BE2C (cell line): ENCODE measurements around the gene COX7B.

ENCODE experiments used
- DNase-seq: peaks from one replicate; pipeline ENCODE4 v3.0.0-alpha.2; 2020
- H3K27me3 ChIP-seq: fragments of 250-450 bp; sonication (Bioruptor Pico); 2 replicates; pipeline ENCODE4 v1.5.1; 2020; ENCODE audit warnings: mild to moderate bottlenecking
- H3K36me3 ChIP-seq: fragments of 250-450 bp; sonication (Bioruptor Pico); 2 replicates; pipeline ENCODE4 v1.5.1; 2020; ENCODE audit warnings: mild to moderate bottlenecking
- H3K4me1 ChIP-seq: fragments of 250-450 bp; sonication (Bioruptor Pico); 2 replicates; pipeline ENCODE4 v1.5.1; 2020
- H3K4me3 ChIP-seq: 2 replicates; pipeline ENCODE4 v1.5.1; 2011; ENCODE audit warnings: low read depth, low read length
- H3K9me3 ChIP-seq: fragments of 250-450 bp; sonication (Bioruptor Pico); 2 replicates; pipeline ENCODE4 v1.5.1; 2020
- TF ChIP-seq, protein P1 (sequence below): IDR thresholded peaks from 2 replicates; pipeline ENCODE4 v1.5.1; 2012; ENCODE audit warnings: mild to moderate bottlenecking, low read depth, low read length

COX7B gene

DNA sequence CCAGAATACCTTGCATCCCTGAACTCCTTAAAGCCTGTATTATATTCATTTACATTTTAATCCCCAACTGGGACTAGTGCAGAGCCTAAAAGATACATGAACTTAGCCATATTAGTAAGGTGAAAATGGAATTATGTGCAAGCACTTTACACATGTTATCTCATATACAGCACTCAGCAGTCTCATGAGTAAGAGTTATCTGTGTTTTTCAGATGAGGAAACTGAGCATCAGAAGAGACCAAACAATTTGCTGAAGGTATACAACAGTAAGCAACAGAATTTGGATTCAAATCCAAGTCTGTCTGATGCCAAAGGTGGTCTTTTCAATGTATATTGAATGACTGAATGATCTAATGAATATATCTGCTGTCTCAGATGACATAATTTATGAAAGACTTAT is 23.5 kb downstream of the COX7B start:
- DNase-seq: no peak
- H3K9me3 ChIP-seq: no peaks in the 10 kb centered on the region
- no peaks in the 10 kb centered on the region for H3K36me3 ChIP-seq
- H3K4me3 ChIP-seq: no peak overlapping the region
- H3K27me3 ChIP-seq: no peaks in the 10 kb centered on the region
- TF ChIP-seq, protein P1, sequence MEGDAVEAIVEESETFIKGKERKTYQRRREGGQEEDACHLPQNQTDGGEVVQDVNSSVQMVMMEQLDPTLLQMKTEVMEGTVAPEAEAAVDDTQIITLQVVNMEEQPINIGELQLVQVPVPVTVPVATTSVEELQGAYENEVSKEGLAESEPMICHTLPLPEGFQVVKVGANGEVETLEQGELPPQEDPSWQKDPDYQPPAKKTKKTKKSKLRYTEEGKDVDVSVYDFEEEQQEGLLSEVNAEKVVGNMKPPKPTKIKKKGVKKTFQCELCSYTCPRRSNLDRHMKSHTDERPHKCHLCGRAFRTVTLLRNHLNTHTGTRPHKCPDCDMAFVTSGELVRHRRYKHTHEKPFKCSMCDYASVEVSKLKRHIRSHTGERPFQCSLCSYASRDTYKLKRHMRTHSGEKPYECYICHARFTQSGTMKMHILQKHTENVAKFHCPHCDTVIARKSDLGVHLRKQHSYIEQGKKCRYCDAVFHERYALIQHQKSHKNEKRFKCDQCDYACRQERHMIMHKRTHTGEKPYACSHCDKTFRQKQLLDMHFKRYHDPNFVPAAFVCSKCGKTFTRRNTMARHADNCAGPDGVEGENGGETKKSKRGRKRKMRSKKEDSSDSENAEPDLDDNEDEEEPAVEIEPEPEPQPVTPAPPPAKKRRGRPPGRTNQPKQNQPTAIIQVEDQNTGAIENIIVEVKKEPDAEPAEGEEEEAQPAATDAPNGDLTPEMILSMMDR: no peak
- H3K4me1 ChIP-seq: no peaks in the 10 kb centered on the region

DNA sequence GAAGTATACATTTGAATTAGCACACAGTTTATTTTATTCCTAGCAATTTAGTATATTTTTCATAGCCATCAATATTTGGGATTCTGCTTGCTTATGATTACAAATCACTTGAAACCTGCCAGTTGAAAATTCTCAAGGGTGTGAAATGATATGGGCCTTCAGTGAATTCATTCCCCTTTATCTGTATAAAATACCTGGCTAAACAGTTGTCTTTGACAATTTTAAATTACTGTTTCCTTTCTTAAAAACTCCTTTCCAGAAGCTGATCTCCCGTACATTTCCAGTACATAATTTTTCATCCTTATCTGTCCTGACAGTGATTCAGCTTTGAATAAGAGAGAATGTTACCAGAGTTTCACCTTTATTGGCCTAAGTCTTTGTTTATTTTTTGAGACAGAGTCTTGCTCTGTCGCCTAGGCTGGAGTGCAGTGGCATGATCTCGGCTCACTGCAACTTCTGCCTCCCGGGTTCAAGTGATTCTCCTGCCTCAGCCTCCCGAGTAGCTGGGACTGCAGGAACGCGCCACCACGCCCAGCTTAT is 25.1 kb downstream of the COX7B start:
- H3K4me3 ChIP-seq: no peak overlapping the region
- no peaks in the 10 kb centered on the region for H3K4me1 ChIP-seq
- no peaks in the 10 kb centered on the region for H3K36me3 ChIP-seq
- no peaks in the 10 kb centered on the region for H3K27me3 ChIP-seq
- DNase-seq: no peak
- H3K9me3 ChIP-seq: no peaks in the 10 kb centered on the region
- TF ChIP-seq, protein P1: no peak

DNA sequence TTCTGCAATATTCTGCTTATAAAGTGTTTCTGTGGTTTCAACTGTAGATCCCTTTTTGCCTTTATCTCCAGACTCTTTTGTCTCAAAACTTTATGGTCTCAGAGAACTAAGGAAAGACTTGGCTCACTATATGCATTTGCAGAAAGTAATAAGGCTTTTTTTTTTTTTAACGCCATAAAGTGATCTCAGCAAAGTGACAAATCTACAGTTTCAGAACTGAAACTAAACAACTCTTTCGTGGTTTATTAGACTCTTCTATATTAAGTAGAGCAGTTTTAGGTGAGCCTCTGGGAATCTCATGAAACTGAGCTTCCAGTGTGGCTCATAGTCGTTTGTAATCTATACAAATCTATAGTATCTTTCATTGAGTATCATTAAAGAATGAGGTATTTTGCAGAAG is 26.5 kb downstream of the COX7B start:
- Histone ChIP-seq H3K27me3 (no peaks in the 10 kb centered on the region), H3K4me1 (no peaks in the 10 kb centered on the region), H3K4me3 (no peak overlapping the region), H3K9me3 (no peaks in the 10 kb centered on the region), H3K36me3 (no peaks in the 10 kb centered on the region)
- DNase-seq: no peak
- TF ChIP-seq, protein P1: no peak

DNA sequence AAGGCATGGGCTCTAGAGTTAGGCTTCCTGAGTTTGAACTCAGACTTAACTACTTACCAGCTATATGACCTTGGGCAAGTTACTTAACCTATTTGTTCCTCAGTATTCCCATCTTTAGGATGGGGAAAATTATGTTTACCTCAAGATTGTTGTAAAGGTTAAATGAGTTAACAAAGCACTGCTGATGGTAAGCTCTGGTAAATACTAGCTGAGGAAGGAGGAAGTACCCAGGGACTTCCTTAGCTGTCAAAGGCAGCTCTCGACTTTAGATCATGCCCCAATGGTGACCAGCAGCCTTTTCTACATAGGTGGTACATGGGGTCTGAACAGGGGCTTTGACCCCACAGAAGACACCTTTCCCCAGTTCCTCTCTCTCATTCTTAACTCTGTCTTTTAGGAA is 31.3 kb downstream of the COX7B start:
- H3K36me3 ChIP-seq: no peaks in the 10 kb centered on the region
- no peak overlapping the region for H3K4me3 ChIP-seq
- no peaks in the 10 kb centered on the region for H3K27me3 ChIP-seq
- H3K4me1 ChIP-seq: no peaks in the 10 kb centered on the region
- DNase-seq: no peak
- H3K9me3 ChIP-seq: no peaks in the 10 kb centered on the region
- TF ChIP-seq, protein P1: no peak

GRCh38 chrX:77935886-77936285 is 36.6 kb downstream of the COX7B start:
- TF ChIP-seq, protein P1: no peak

GRCh38 chrX:77936299-77936698 is 37.0 kb downstream of the COX7B start:
- no peaks in the 10 kb centered on the region for H3K27me3 ChIP-seq
- H3K9me3 ChIP-seq: no peaks in the 10 kb centered on the region
- H3K36me3 ChIP-seq: no peaks in the 10 kb centered on the region
- no peaks in the 10 kb centered on the region for H3K4me1 ChIP-seq
- DNase-seq: no peak
- TF ChIP-seq, protein P1: no peak
- H3K4me3 ChIP-seq: no peak overlapping the region

More at GRCh38 chrX:77935886-77936285, 36.6 kb downstream of the COX7B start:
- Histone ChIP-seq H3K4me3 (no peak overlapping the region), H3K4me1 (no peaks in the 10 kb centered on the region), H3K36me3 (no peaks in the 10 kb centered on the region), H3K27me3 (no peaks in the 10 kb centered on the region), H3K9me3 (no peaks in the 10 kb centered on the region)
- no peak for DNase-seq
